GM12892 (cell line): ENCODE results near the gene FAIM.

Experiments
- POLR2A ChIP-seq: IDR thresholded peaks from 2 replicates; pipeline ENCODE4 v1.6.1; 2011; ENCODE audit warnings: low read depth, low read length, control low read depth
- POLR2AphosphoS5 ChIP-seq: IDR thresholded peaks from 2 replicates; pipeline ENCODE4 v1.6.1; 2011; ENCODE audit warnings: low read depth, low read length, control low read depth
- TAF1 ChIP-seq: IDR thresholded peaks from 2 replicates; pipeline ENCODE4 v1.6.1; 2011; ENCODE audit warnings: low read depth, mild to moderate bottlenecking, control low read depth, low read length, borderline replicate concordance

- TF ChIP-seq TAF1 (no peak), POLR2AphosphoS5 (no peak), POLR2A (no peak)
Measured at GRCh38 chr3:138609898-138610266, 1.3 kb downstream of the FAIM start.
